Karpas-422 (cell line): ENCODE results near the gene DLGAP4. TPM values are rescaled to one million over a fixed set of nuclear protein-coding genes. Genes with fewer than 3 reads are reported as not detected.

Experiments used
- DNase-seq: peaks from one replicate; pipeline ENCODE4 v3.0.0-alpha.2; 2015
- H2AFZ ChIP-seq: fragments of 200-600 bp; sonication (generic); 2 replicates; pipeline ENCODE4 v1.6.1; 2014; ENCODE audit warnings: antibody characterized with exemption, low read length, mixed read lengths
- H3K27ac ChIP-seq: fragments of 200-600 bp; sonication (generic); 2 replicates; pipeline ENCODE4 v1.5.1; 2014; ENCODE audit warnings: mild to moderate bottlenecking, low read length, moderate library complexity
- H3K27me3 ChIP-seq: fragments of 200-600 bp; sonication (generic); 2 replicates; pipeline ENCODE4 v1.6.1; 2014; ENCODE audit warnings: low read length, mixed read lengths
- H3K36me3 ChIP-seq: fragments of 200-600 bp; sonication (generic); 2 replicates; pipeline ENCODE4 v1.6.1; 2014; ENCODE audit warnings: low read length, mixed read lengths; ENCODE audit not compliant: insufficient read depth
- H3K4me1 ChIP-seq: fragments of 200-600 bp; sonication (generic); 2 replicates; pipeline ENCODE4 v1.6.1; 2014; ENCODE audit warnings: mild to moderate bottlenecking, low read length, mixed read lengths
- H3K4me2 ChIP-seq: fragments of 200-600 bp; sonication (generic); 2 replicates; pipeline ENCODE4 v1.6.1; 2014; ENCODE audit warnings: low read length, low read depth, mild to moderate bottlenecking; ENCODE audit not compliant: poor library complexity, severe bottlenecking
- H3K4me3 ChIP-seq: fragments of 200-600 bp; sonication (generic); 2 replicates; pipeline ENCODE4 v1.5.1; 2014; ENCODE audit warnings: mild to moderate bottlenecking, antibody characterized with exemption, low read length, mixed read lengths
- H3K79me2 ChIP-seq: fragments of 200-600 bp; sonication (generic); 2 replicates; pipeline ENCODE4 v1.6.1; 2014; ENCODE audit warnings: mild to moderate bottlenecking, low read length, mixed read lengths
- H3K9ac ChIP-seq: fragments of 200-600 bp; sonication (generic); 2 replicates; pipeline ENCODE4 v1.6.0; 2014; ENCODE audit warnings: low read length
- H3K9me2 ChIP-seq: fragments of 200-600 bp; sonication (generic), shearing (Covaris generic); replicated peaks from 2 replicates; pipeline ENCODE4 v1.6.0; 2014; ENCODE audit warnings: mild to moderate bottlenecking, low read length, moderate library complexity; ENCODE audit not compliant: insufficient read depth
- H3K9me3 ChIP-seq: fragments of 300-700, 200-600 bp; sonication (generic); 2 replicates; pipeline ENCODE4 v1.6.1; 2014; ENCODE audit warnings: low read length, mixed read lengths
- H4K20me1 ChIP-seq: fragments of 200-600 bp; sonication (generic); 2 replicates; pipeline ENCODE4 v1.6.1; 2014; ENCODE audit warnings: mild to moderate bottlenecking, antibody characterized with exemption, low read length, low read depth; ENCODE audit not compliant: insufficient read depth
- total RNA-seq: library from RNA; depleted of rRNA; stranded (reverse); fragments of >200 nt; shearing (Covaris generic); gene quantifications from 2 replicates; pipeline ENCODE4 v1.2.3, GENCODE V29; 2014; ENCODE audit warnings: low replicate concordance

Gene DLGAP4
- total RNA-seq, 1 experiment from 2014 or later = 7.5 TPM

DNA sequence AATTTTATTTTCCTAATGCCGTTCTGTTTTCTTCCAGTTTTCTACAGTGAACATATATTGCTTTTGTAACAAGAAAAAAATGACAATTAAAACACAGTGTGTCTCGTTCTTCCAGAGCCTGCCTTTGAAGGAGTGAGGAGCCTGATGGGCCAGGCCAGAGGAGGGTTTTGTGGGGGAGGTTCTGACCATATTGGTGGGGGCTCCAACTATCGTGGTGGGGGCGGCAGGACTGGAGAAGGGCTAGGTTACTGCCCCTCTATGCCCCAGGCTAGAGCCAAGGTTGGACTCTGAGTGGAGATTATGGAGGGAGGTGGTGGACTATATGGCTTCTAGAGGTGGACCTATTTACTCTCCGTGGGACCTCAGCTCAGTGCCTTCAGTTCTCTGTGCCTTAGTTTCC, 24.0 kb downstream of the DLGAP4 start:
- no peak overlapping the region for H2AFZ ChIP-seq
- H3K9me3 ChIP-seq = no peaks in the 10 kb centered on the region
- H3K4me3 ChIP-seq = no peak overlapping the region
- H3K36me3 ChIP-seq = no peaks in the 10 kb centered on the region
- no peaks in the 10 kb centered on the region for H3K9me2 ChIP-seq
- H4K20me1 ChIP-seq = no peaks in the 10 kb centered on the region
- H3K4me1 ChIP-seq = no peaks in the 10 kb centered on the region
- H3K79me2 ChIP-seq = no peaks in the 10 kb centered on the region
- no peak overlapping the region for H3K27ac ChIP-seq
- H3K9ac ChIP-seq = no peak overlapping the region
- no peaks in the 10 kb centered on the region for H3K27me3 ChIP-seq
- H3K4me2 ChIP-seq = no peak overlapping the region
- DNase-seq = no peak

DNA sequence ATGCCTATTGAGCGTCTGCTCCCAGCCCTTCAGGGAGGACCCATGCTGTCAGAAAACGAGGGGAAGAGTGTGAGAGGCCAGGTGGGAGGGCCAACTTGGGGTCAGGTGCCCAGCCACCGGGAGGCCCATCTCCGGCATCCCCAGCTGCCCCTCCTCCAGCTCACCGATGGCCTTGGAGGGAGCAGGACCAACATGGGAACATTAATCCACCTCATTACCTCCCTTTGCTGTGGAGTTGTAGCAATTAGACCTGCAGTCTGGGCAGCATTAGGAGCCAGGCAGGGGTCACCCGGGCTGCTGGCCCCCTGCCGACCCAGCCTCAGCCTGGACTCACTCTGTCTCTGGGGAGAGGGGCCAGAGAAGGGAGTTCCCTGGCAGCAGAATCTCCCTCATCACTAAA, 25.1 kb downstream of the DLGAP4 start:
- Histone ChIP-seq H2AFZ (no peak overlapping the region), H3K9me2 (no peaks in the 10 kb centered on the region), H3K9ac (no peak overlapping the region), H3K9me3 (no peaks in the 10 kb centered on the region), H3K4me1 (no peaks in the 10 kb centered on the region), H3K27me3 (no peaks in the 10 kb centered on the region), H3K4me2 (no peak overlapping the region), H3K36me3 (no peaks in the 10 kb centered on the region), H3K79me2 (no peaks in the 10 kb centered on the region), H3K27ac (no peak overlapping the region), H3K4me3 (no peak overlapping the region), H4K20me1 (no peaks in the 10 kb centered on the region)
- no peak for DNase-seq

DNA sequence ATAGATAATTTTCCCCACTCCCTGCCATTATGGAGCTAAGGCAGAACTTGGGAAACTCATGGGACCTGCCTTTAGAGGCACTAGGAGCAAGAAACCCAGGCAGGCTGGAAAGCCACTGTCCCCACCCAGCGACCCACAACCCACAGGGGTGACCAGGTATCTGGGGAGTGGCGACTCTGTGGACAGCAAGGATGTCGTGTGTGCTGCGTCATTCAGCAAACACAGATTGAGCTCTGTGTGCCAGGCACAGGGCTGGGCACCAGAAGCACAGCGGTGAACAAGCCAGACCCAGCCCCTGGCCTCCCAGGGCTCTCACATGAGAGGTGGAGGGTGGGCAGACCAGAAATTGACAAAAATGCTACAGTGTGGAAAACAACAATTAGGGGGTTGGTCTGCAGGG, 27.7 kb downstream of the DLGAP4 start:
- Histone ChIP-seq H3K9me3 (no peaks in the 10 kb centered on the region), H3K9ac (no peak overlapping the region), H3K79me2 (no peaks in the 10 kb centered on the region), H3K36me3 (no peaks in the 10 kb centered on the region), H3K4me3 (no peak overlapping the region), H3K4me1 (no peaks in the 10 kb centered on the region), H3K27ac (no peak overlapping the region), H3K27me3 (no peaks in the 10 kb centered on the region), H4K20me1 (no peaks in the 10 kb centered on the region), H3K4me2 (no peak overlapping the region), H3K9me2 (no peaks in the 10 kb centered on the region), H2AFZ (no peak overlapping the region)
- no peak for DNase-seq

DNA sequence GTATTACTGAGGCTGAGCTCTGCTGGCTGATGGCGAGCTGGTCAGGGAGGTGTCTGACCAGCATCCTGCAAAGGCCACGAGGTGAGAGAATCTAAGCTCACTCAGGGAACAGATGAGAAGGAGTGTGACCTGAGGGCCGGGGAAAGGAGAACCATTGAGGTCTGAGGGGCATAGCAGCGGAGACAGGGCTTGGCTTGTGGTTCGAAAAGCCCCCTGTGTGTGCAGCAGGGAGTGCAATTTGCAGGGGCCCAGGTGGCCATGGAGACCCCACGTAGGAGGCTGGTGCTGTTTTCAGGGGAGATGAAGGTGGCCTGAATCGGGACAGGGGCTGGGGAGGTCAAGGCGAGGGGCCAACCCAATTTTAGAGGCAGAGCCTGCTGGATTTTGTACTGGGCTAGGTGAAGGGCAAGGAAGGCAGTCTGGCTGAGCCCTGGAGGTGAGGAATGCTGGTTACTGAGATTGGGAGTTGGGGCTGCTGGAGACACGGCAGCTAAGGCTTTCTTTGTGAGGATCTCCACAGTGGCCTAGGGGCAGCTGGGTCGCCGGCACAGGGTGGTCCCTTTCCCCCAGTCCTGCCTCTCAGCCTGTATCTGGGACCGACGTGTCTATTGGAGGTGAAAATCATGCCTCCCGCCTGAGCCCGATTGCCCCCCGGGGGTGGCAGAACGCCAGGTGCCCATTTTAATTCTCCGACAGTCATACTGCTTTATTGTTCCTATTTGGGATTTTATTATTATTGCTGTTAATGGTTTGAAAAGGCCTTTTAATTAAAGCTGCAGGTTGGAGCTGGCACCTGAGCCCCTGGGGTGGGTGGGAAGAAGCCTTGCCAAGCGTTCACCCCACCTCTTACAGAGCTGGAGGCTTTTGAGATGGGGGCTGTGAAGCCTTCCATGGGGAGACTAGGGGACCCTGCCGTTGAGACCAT, 28.4 kb downstream of the DLGAP4 start:
- no peaks in the 10 kb centered on the region for H3K27me3 ChIP-seq

DNA sequence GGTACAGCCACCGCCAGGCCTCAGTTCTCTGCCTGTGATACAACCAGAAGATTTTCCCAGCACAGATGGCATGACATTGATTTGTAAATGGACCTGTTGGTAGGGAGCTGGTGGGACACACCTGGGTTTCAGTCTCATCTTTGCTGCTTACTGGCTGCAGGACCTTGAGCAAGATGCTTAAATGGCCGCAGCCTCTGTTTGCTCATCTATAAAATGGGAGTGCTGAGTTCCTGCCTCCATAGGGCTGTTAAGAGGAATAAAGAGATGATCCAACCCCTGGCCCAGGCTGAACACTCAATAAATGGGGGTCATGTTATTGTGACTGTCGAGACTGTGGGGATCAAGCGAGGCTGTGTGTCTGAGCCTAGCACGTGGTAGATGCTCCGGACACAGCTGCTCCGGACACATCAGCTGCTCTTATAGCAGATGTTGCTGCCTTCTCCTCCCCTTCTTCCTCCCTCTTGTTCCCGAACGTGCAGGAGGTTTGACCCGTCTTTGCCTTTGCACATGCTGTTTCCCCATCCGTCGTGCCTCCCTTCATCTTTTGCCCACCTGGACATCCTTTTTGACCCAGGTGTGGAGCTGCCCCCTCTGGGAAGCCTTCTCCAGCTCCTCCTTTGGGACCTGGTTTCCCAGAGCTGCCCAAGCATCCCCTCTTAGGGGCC, 29.2 kb downstream of the DLGAP4 start:
- Histone ChIP-seq H3K79me2 (no peaks in the 10 kb centered on the region), H3K9me2 (no peaks in the 10 kb centered on the region), H3K4me3 (no peak overlapping the region), H3K27me3 (no peaks in the 10 kb centered on the region), H3K4me1 (no peaks in the 10 kb centered on the region), H2AFZ (no peak overlapping the region), H3K4me2 (no peak overlapping the region), H3K9me3 (no peaks in the 10 kb centered on the region), H4K20me1 (no peaks in the 10 kb centered on the region), H3K27ac (no peak overlapping the region), H3K36me3 (no peaks in the 10 kb centered on the region), H3K9ac (no peak overlapping the region)
- DNase-seq = no peak

More for the DNA sequence above, 28.4 kb downstream of the DLGAP4 start:
- Histone ChIP-seq H3K4me3 (no peak overlapping the region), H3K9ac (no peak overlapping the region), H3K9me3 (no peaks in the 10 kb centered on the region), H3K4me2 (no peak overlapping the region), H2AFZ (no peak overlapping the region), H3K4me1 (no peaks in the 10 kb centered on the region), H3K36me3 (no peaks in the 10 kb centered on the region), H3K27ac (no peak overlapping the region), H4K20me1 (no peaks in the 10 kb centered on the region), H3K9me2 (no peaks in the 10 kb centered on the region), H3K79me2 (no peaks in the 10 kb centered on the region)
- DNase-seq = no peak

DNA sequence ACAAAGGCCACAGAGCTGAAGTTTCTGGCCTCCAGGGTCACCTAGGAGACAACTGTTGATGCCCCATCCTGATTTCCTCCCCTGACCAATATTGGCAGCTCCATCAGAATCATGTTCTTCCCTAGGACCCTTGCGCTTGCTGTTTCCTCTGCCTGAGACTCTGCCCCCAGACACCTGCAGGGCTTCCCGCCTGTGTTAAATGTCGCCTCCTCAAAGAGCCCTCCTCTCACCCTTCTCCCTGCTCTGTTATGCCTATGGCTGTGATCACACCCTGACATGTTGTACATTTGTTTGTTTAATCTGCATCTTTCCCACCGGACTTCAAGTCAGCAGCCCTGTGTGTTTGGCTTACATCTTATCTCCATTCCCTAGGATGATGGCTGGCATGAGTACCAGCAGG, 30.1 kb downstream of the DLGAP4 start:
- H3K9me3 ChIP-seq = no peaks in the 10 kb centered on the region
- no peaks in the 10 kb centered on the region for H3K79me2 ChIP-seq
- no peak overlapping the region for H3K9ac ChIP-seq
- no peak overlapping the region for H3K27ac ChIP-seq
- no peak overlapping the region for H3K4me3 ChIP-seq
- H4K20me1 ChIP-seq = no peaks in the 10 kb centered on the region
- no peaks in the 10 kb centered on the region for H3K36me3 ChIP-seq
- no peak overlapping the region for H3K4me2 ChIP-seq
- no peaks in the 10 kb centered on the region for H3K9me2 ChIP-seq
- no peaks in the 10 kb centered on the region for H3K27me3 ChIP-seq
- H2AFZ ChIP-seq = no peak overlapping the region
- DNase-seq = no peak
- H3K4me1 ChIP-seq = no peaks in the 10 kb centered on the region

DNA sequence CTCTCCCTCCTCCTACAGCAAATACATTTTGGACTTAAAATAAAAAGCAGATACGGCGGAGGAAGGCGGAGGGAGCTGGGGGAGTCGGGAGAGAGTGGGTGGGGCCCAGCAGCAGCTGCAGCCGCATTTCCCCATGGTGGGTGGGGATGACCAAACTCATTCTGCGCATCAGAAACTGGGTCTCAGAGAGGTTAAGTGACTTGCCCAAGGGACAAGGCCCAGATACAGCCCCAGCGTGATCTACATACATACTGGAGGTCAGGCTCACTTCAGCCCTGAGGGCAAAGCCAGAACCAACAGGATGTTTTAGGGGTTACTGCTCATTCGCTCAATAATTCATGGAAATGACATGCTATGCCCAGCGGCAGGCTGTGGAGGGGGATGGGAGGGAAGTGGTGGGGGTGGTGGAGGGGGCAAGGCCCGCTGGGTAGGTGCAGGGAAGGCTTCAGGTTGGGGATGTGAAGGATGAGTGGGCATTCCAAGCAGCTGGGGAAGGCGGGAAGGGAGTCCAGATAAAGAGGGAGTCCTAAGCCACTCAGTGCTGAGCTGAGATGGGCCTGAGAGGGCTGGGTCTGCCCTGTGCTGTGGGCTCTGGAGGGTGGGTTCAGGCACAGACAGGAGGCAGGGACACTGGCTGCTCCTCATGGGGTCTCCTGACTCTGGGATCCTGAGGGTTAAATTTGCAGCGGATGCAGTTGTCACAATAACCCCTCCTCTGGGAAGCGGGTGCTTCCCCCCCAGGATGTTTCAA, 31.0 kb downstream of the DLGAP4 start:
- no peaks in the 10 kb centered on the region for H3K27me3 ChIP-seq
- no peak overlapping the region for H3K4me3 ChIP-seq
- H3K4me2 ChIP-seq = no peak overlapping the region
- H4K20me1 ChIP-seq = no peaks in the 10 kb centered on the region
- H3K9me3 ChIP-seq = no peaks in the 10 kb centered on the region
- no peaks in the 10 kb centered on the region for H3K79me2 ChIP-seq
- no peak for DNase-seq
- H3K4me1 ChIP-seq = no peaks in the 10 kb centered on the region
- H3K9me2 ChIP-seq = no peaks in the 10 kb centered on the region
- no peak overlapping the region for H3K9ac ChIP-seq
- H2AFZ ChIP-seq = no peak overlapping the region
- no peaks in the 10 kb centered on the region for H3K36me3 ChIP-seq
- H3K27ac ChIP-seq = no peak overlapping the region

DNA sequence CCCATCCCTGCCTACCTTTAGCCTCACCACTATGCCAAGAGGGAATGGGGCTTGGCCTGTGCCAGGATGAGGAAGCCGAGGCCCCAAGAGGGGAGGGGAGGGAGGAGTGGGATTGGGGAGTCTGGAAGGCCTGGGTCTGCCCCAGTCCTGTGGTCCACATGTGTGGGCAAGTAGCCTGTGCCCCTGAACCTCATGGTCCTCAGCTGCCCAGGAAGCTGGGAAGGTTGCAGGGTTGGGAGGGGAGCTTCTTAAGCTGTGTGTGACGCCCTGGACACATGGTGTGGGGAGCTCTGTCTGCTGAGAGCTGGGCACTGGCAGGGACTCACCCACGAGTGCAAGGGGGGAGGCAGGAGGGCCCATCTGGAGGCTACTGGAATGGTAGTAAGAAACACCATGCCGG, 31.7 kb downstream of the DLGAP4 start:
- H3K9ac ChIP-seq = no peak overlapping the region
- H3K4me2 ChIP-seq = no peak overlapping the region
- no peaks in the 10 kb centered on the region for H3K4me1 ChIP-seq
- no peaks in the 10 kb centered on the region for H3K27me3 ChIP-seq
- no peaks in the 10 kb centered on the region for H3K9me3 ChIP-seq
- H3K36me3 ChIP-seq = no peaks in the 10 kb centered on the region
- H3K9me2 ChIP-seq = no peaks in the 10 kb centered on the region
- no peaks in the 10 kb centered on the region for H4K20me1 ChIP-seq
- H2AFZ ChIP-seq = no peak overlapping the region
- no peaks in the 10 kb centered on the region for H3K79me2 ChIP-seq
- H3K4me3 ChIP-seq = no peak overlapping the region
- no peak overlapping the region for H3K27ac ChIP-seq
- DNase-seq = no peak
